Transverse colon (tissue), 4 donors: ENCODE data around the gene FRMD8. TPM values are rescaled to one million over a fixed set of nuclear protein-coding genes. Genes with fewer than 3 reads are reported as not detected.

ENCODE experiments used
- DNase-seq: peaks from one replicate; pipeline ENCODE4 v3.0.0-alpha.2; 2019
- H3K27ac ChIP-seq, 4 donors: fragments of 200-600 bp; sonication (generic); 2 replicates each; pipeline ENCODE4 v1.5.1; 2016 to 2018; ENCODE audit warnings: inconsistent platforms in 4 of 4
- H3K27me3 ChIP-seq: fragments of 200-600 bp; sonication (generic); 2 replicates; pipeline ENCODE4 v1.5.1; 2017; ENCODE audit warnings: inconsistent platforms
- H3K36me3 ChIP-seq, 4 donors: fragments of 200-600 bp; sonication (generic); 2 replicates each; pipeline ENCODE4 v1.5.1; 2017 to 2019; ENCODE audit warnings: inconsistent platforms in 4 of 4
- H3K4me1 ChIP-seq, 4 donors: fragments of 200-600 bp; sonication (generic); 2 replicates each; pipeline ENCODE4 v1.5.1; 2017 to 2020; ENCODE audit warnings: inconsistent platforms in 4 of 4
- H3K4me3 ChIP-seq, 4 donors: fragments of 200-600 bp; sonication (generic); 1 replicate in 1 of 4; 2 replicates in 3 of 4; pipeline versions ENCODE4 v1.5.1 to v1.6.1; 2017 to 2019; ENCODE audit warnings: inconsistent platforms in 4 of 4
- H3K9me3 ChIP-seq, 2 donors: fragments of 200-600 bp; sonication (generic); 2 replicates each; pipeline ENCODE4 v1.5.1; 2017 to 2019; ENCODE audit warnings: inconsistent platforms in 2 of 2
- CTCF ChIP-seq, 5 experiments: fragments of 200-600 bp in 3 of 5; fragments of 450-650 bp in 2 of 5; sonication (generic) in 3 of 5; IDR thresholded peaks; 1 replicate in 2 of 5; 2 replicates in 3 of 5; pipeline ENCODE4 v1.5.1; 2016 to 2017; ENCODE audit warnings: antibody characterized with exemption in 5 of 5, inconsistent platforms in 3 of 5, mild to moderate bottlenecking in 2 of 5, moderate library complexity in 1 of 5
- EP300 ChIP-seq: sonication (generic); formaldehyde crosslinking; IDR thresholded peaks from one replicate; pipeline ENCODE4 v1.6.1; 2017; ENCODE audit warnings: antibody characterized with exemption, low read depth
- POLR2A ChIP-seq: fragments of 450-650 bp; IDR thresholded peaks from one replicate; pipeline ENCODE4 v1.6.1; 2016; ENCODE audit warnings: antibody characterized with exemption, mild to moderate bottlenecking, moderate library complexity
- POLR2AphosphoS5 ChIP-seq, 3 donors: sonication (generic); formaldehyde crosslinking; IDR thresholded peaks; one replicate each; pipeline ENCODE4 v1.6.1; 2016; ENCODE audit warnings: antibody characterized with exemption in 3 of 3
- WGBS, 2 donors: methylation state at CpG; one replicate each; pipeline ENCODE4 v1.1.5; 2018; ENCODE audit warnings: low coverage in 1 of 2; 5-methylcytosine and 5-hydroxymethylcytosine counted together
- in situ Hi-C, 4 donors: fragments of 200-750 bp; cut with MboI; loops; one replicate each; pipeline versions ENCODE4 v1.15.0 to v1.15.1; 2017; ENCODE audit warnings: low sequenced_read_pairs in 3 of 4, low pct_ligation_motif_present in 1 of 4, low pct_unique_long_range_greater_than_20kb in 1 of 4
- intact Hi-C: fragments of 100-400 bp; cut with DNase I; formaldehyde crosslinking; loops from one replicate; pipeline ENCODE4 v1.15.1; 2023; ENCODE audit warnings: low total_unique reads
- total RNA-seq, 4 donors: library from RNA; depleted of rRNA; stranded (reverse); fragments of >200 nt; gene quantifications; one replicate each; pipeline ENCODE4 v1.1.0, GENCODE V29; 2016

The FRMD8 gene
- total RNA-seq, 4 donors from 2014 or later, result 64.3 to 164 (median 128) TPM

GRCh38 chr11:65393513-65394079 is 7.2 kb downstream of the FRMD8 start:
- WGBS, 2 donors, result 85 to 90% methylated on average over 2 to 11 of the region's 17 CpGs
- TF ChIP-seq POLR2A (no peak), POLR2AphosphoS5 (IDR thresholded peaks at IDR 0.05) (no peak), CTCF (IDR thresholded peaks at IDR 0.05) (no peak), EP300 (no peak)
- Histone ChIP-seq H3K9me3 (no peaks in the 10 kb centered on the region), H3K36me3 (peaks cover 0 to 20% (median 6%) of the 10 kb centered on the region in 4 donors), H3K4me3 (no peak overlapping the region), H3K27ac (no peak overlapping the region), H3K27me3 (no peaks in the 10 kb centered on the region), H3K4me1 (peaks cover under 1 to 32% (median 20%) of the 10 kb centered on the region in 4 donors)
- in situ Hi-C loops, result no loop called here
- no peak for DNase-seq
- intact Hi-C loops, result no loop called here

- no peak overlapping the region for H3K27ac ChIP-seq
- H3K27me3 ChIP-seq, result no peaks in the 10 kb centered on the region
- intact Hi-C loops, result no loop called here
- in situ Hi-C loops, result no loop called here
- 87 to 93% methylated on average over 3 to 7 of the region's 20 CpGs for WGBS, 2 donors
- TF ChIP-seq CTCF (IDR thresholded peaks at IDR 0.05), result no peak
- no peak for TF ChIP-seq POLR2AphosphoS5 (IDR thresholded peaks at IDR 0.05)
- no peak for TF ChIP-seq EP300
- no peak for TF ChIP-seq POLR2A
- DNase-seq, result no peak
- H3K4me3 ChIP-seq, result no peak overlapping the region
- no peaks in the 10 kb centered on the region for H3K9me3 ChIP-seq
- peaks cover 0 to 26% (median 15%) of the 10 kb centered on the region in 4 donors for H3K4me1 ChIP-seq
- H3K36me3 ChIP-seq, result peaks cover 0 to 20% (median 6%) of the 10 kb centered on the region in 4 donors
These were observed 7.7 kb downstream of the FRMD8 start for GRCh38 chr11:65394125-65394536.

GRCh38 chr11:65395961-65396530 is 9.6 kb downstream of the FRMD8 start:
- 90% methylated on average over 15 of the region's 15 CpGs; no CpG with 5 or more reads in 1 of the 2 donors for WGBS, 2 donors
- DNase-seq, result no peak
- Histone ChIP-seq H3K4me1 (peaks cover 3 to 17% (median 4%) of the 10 kb centered on the region in 4 donors), H3K27me3 (no peaks in the 10 kb centered on the region), H3K9me3 (no peaks in the 10 kb centered on the region), H3K27ac (no peak overlapping the region), H3K36me3 (peaks cover 0 to 20% (median 6%) of the 10 kb centered on the region in 4 donors), H3K4me3 (no peak overlapping the region)
- in situ Hi-C loops, result no loop called here
- intact Hi-C loops, result no loop called here
- TF ChIP-seq POLR2A (no peak), POLR2AphosphoS5 (IDR thresholded peaks at IDR 0.05) (no peak), CTCF (IDR thresholded peaks at IDR 0.05) (no peak)

- WGBS, 2 donors, result 89 to 94% methylated on average over 8 to 38 of the region's 38 CpGs
- Histone ChIP-seq H3K36me3 (peaks cover 0 to 20% (median 6%) of the 10 kb centered on the region in 4 donors), H3K27me3 (no peaks in the 10 kb centered on the region), H3K9me3 (no peaks in the 10 kb centered on the region), H3K27ac (no peak overlapping the region), H3K4me1 (peaks cover 3 to 20% (median 10%) of the 10 kb centered on the region in 4 donors), H3K4me3 (no peak overlapping the region)
- intact Hi-C loops, result no loop called here
- TF ChIP-seq EP300 (no peak), POLR2AphosphoS5 (IDR thresholded peaks at IDR 0.05) (no peak), POLR2A (no peak), CTCF (IDR thresholded peaks at IDR 0.05) (no peak)
- in situ Hi-C loops, result no loop called here
- no peak for DNase-seq
These were observed 10.6 kb downstream of the FRMD8 start for GRCh38 chr11:65396769-65397745.
